HG02642 (cell line): Measurements from ENCODE around the gene ALPK1.
"Not testable (repeated sequence)": the region's sequence is repeated elsewhere in the genome, so short reads cannot be mapped to it uniquely, and the experiment has no call there.

Experiments used
- ATAC-seq: cut with Tn5 transposase; IDR thresholded peaks from one replicate; pipeline ENCODE4 v1.9.1; 2021; ENCODE audit warnings: mild to moderate bottlenecking; ENCODE audit not compliant: unreplicated experiment, poor library complexity

Gene ALPK1

GRCh38 chr4:112282860-112283667 lies 14.1 kb upstream of the ALPK1 start:
- no peak for ATAC-seq

DNA sequence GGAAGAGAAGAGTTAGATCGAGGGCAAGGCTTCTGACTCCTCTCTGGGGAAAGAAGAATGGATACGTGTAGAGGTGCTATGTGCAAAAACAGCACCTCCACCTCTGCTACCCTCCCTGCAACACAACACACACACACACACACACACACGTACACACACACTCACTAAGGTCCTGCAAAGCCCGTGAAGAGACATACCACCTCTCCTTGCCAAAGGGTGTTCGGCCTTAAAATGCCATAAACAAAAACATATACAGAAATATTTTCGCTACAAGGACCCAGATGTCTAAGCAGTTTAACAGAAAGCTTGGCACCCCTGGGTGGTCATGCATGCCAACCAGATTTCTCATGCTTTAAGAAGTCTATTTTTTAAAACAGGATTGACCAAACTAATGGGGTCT lies 13.0 kb upstream of the ALPK1 start:
- no peak for ATAC-seq

- no peak for ATAC-seq
These were observed 12.3 kb upstream of the ALPK1 start for GRCh38 chr4:112284662-112285411.

GRCh38 chr4:112287258-112287989 lies 9.7 kb upstream of the ALPK1 start:
- peak; percentile 19 for ATAC-seq

DNA sequence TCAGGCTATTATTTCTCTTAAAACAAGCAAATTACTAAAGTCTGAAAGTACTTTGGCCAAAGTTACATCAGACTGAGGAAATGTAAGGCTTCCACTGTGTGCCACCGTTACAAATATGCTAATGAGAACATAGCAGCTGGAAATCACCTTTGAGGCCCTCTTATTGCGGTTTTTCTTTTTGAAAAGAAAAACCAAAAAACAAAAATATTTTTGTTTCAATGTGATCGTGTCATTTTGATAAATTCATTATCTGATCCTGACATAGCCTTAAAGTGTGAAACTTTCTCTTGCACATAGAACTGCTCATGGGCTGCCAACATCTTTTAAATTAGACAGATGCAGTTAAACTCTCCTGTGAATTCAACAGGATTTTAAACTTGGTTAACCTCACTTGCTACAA lies 8.7 kb upstream of the ALPK1 start:
- ATAC-seq, result no peak

- peak; percentile 11 for ATAC-seq
These were observed 7.5 kb upstream of the ALPK1 start for GRCh38 chr4:112289407-112290253.

DNA sequence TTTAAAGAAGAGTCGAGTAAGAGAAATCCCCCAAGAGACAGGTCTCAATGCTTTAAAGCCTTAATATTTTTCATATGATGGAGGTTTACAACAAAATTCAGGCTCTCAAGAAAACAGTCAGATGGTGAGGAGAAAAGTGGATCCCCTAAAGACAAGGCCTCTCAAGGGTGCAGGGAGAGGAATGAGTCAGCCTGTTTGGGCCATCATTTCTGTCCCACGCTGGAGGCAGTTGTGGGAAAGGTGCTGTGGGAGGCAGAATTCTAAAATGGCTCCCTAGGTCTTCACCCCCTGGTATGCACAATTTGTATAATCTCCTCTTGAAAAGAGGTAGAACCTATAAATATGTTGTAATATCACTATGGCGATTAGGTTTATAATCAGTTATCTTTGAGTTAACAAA lies 6.8 kb upstream of the ALPK1 start:
- peak; percentile 27 for ATAC-seq

GRCh38 chr4:112299721-112300120 lies 2.6 kb downstream of the ALPK1 start:
- ATAC-seq, result no peak

GRCh38 chr4:112302320-112303274 lies 5.4 kb downstream of the ALPK1 start:
- no peak for ATAC-seq

DNA sequence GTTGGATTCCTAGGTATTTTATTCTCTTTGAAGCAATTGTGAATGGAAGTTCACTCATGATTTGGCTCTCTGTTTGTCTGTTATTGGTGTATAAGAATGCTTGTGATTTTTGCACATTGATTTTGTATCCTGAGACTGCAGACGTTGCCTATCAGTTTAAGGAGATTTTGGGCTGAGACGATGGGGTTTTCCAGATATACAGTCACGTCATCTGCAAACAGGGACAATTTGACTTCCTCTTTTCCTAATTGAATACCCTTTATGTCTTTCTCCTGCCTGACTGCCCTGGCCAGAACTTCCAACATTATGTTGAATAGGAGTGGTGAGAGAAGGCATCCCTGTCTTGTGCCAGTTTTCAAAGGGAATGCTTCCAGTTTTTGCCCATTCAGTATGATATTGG lies 8.3 kb downstream of the ALPK1 start:
- not testable (repeated sequence) for ATAC-seq

- ATAC-seq, result not testable (repeated sequence)
These were observed 12.2 kb downstream of the ALPK1 start for GRCh38 chr4:112309263-112309791.

- no peak for ATAC-seq
These were observed 14.3 kb downstream of the ALPK1 start for GRCh38 chr4:112311516-112311915.

DNA sequence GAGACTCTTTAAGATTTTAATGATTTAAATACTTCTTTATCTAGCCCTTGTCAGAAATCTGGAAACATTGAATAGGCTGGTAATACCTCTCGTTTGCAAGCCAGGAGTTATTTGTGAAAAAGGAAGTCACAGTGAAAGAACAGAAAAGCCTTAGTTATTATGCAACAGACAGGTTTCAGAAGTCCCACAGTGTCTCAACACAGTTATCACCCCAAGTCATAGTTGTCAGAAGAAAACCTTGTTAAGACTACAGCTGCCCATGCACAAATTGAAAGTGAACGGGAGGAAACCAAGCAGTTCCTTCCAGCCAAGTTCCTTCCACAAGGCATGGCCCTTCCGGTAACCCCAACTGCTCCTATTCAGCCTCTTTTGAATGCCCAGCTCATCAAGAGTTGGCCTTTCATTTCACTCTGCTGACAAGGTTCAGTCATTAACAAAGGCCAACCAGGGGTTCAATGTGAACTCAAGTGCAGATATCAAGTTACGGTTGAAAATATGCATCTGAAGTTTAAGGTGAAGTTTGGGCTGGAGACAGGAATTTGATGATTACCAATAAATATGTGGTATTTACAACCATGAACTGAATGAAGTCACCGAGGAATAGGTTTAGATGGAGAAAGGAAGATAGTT lies 15.6 kb downstream of the ALPK1 start:
- peak; percentile 98 for ATAC-seq

DNA sequence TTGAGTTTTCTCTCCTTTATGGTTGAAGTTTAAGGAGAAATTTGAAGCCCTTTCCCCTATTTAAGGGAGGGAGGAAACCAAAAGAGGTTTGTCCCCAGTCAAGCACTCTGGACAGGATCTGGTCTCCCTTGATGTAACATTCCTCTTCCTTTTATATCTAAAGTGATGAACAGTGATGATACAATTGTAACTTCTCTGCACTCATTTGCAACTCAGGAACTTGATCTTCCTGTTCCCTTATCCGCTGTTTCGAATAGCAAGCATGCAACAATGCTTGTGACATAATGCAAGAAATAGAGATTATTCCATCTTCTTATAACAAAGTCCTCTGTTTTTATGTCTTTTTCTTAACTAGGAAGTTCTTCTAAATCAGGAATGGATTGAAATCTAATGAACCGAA lies 18.3 kb downstream of the ALPK1 start:
- ATAC-seq, result no peak

GRCh38 chr4:112316360-112316759 lies 19.2 kb downstream of the ALPK1 start:
- ATAC-seq, result no peak

DNA sequence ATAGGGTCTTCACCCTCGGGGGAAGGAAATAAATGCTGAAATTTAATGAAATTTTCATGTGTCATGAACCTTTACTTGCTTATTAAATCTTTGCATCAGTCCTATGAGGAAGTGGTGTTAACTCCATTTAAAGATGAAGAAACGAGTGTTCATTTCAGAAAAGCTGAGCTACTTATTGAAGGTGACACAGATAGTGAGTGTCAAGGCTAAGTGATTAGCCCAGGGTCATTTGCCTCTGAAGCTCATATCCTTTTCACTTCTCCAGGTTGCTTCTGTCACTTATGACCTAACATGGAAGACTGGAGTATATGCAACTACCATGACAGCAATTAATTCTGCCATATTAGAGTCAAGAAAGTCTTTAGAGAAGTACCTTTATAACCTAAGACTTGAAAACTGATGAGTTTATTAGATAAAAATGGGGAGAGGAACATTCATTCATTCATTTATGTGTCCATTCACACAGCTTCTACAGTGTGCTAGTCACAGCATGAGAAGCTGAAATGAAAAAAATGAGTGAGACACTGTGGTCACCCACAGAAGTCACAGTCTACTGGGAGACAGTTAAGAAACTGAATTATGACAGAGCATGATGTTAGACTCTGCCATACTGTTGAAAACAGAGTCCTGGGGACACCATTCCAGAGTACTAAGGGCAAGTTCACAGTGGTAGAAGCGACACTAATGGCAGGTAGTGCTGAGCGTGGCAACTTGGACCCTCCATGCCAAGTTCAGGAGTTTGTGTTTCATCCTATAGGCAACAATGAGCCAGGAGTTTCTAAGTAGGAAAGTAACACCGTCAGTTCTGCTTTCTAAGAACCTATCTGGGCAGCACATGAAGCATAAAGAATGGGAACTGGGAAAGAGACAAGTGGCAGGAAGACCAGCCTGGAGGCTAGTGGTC lies 21.3 kb downstream of the ALPK1 start:
- peak; percentile 94 for ATAC-seq
